Ascending aorta (tissue), 2 donors: Measurements from ENCODE around the gene TTLL7. TPM values are rescaled to one million over a fixed set of nuclear protein-coding genes. Genes with fewer than 3 reads are reported as not detected.
"Not testable (repeated sequence)": the region's sequence is repeated elsewhere in the genome, so short reads cannot be mapped to it uniquely, and the experiment has no call there.

Experiments used
- DNase-seq, 2 donors: peaks; one replicate each; pipeline ENCODE4 v3.0.0-alpha.2; 2019; ENCODE audit warnings: low spot score in 2 of 2
- H3K27ac ChIP-seq, 2 donors: fragments of 200-600 bp; sonication (generic); one replicate each; pipeline ENCODE4 v1.5.1; 2016 to 2017; ENCODE audit warnings: mild to moderate bottlenecking in 1 of 2
- H3K27me3 ChIP-seq: fragments of 200-600 bp; sonication (generic); one replicate; pipeline ENCODE4 v1.5.1; 2017
- H3K36me3 ChIP-seq, 2 donors: fragments of 200-600 bp; sonication (generic); one replicate each; pipeline ENCODE4 v1.5.1; 2016
- H3K4me1 ChIP-seq, 2 donors: fragments of 200-600 bp; sonication (generic); one replicate each; pipeline ENCODE4 v1.5.1; 2016 to 2017; ENCODE audit warnings: mild to moderate bottlenecking in 1 of 2
- H3K4me3 ChIP-seq, 2 donors: fragments of 200-600 bp; sonication (generic); one replicate each; pipeline ENCODE4 v1.5.1; 2016 to 2017; ENCODE audit warnings: mild to moderate bottlenecking in 1 of 2
- H3K9me3 ChIP-seq, 2 donors: fragments of 200-600 bp; sonication (generic); one replicate each; pipeline ENCODE4 v1.5.1; 2016
- intact Hi-C: fragments of 100-400 bp; cut with DNase I; formaldehyde crosslinking; loops from one replicate; pipeline ENCODE4 v1.15.1; 2023
- total RNA-seq: library from RNA; depleted of rRNA; stranded (reverse); fragments of >200 nt; gene quantifications from one replicate; pipeline ENCODE4 v1.1.0, GENCODE V29; 2016
- TF ChIP-seq, protein P1 (sequence below), 3 experiments: fragments of 200-600 bp in 2 of 3; fragments of 450-650 bp in 1 of 3; sonication (generic) in 2 of 3; IDR thresholded peaks; one replicate each; pipeline ENCODE4 v1.5.1; 2016 to 2019; ENCODE audit warnings: antibody characterized with exemption in 3 of 3, mild to moderate bottlenecking in 1 of 3, moderate library complexity in 1 of 3

TTLL7 gene
- total RNA-seq, 1 donor from 2014 or later, result 20.5 TPM

DNA sequence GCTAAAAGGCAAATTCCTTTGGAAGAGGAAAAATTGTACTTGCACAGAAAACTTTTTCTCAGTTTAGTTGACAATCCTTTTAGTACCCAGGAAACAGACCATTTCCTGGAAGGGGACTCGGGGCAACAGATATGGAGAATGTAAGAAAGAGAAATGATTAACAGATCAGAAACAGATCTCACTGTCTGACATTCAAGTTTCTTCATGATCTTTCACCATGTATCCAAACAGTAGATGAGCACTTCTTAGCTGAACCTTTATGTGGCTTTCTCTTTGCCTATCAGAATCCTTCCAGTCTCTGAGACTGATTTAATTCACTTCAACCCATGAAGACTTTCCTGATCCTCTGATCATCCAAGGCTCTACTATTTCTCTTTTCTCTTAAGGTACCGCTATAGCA lies 2.7 kb downstream of the TTLL7 start:
- Histone ChIP-seq H3K4me3 (peak overlapping the region in 1 of 2 donors; percentile 94), H3K9me3 (no peaks in the 10 kb centered on the region), H3K36me3 (no peaks in the 10 kb centered on the region), H3K27me3 (no peaks in the 10 kb centered on the region), H3K4me1 (peaks cover 0 to 15% of the 10 kb centered on the region in 2 donors), H3K27ac (peak overlapping the region; percentile 22 to 67)
- no peak for DNase-seq
- TF ChIP-seq, protein P1, sequence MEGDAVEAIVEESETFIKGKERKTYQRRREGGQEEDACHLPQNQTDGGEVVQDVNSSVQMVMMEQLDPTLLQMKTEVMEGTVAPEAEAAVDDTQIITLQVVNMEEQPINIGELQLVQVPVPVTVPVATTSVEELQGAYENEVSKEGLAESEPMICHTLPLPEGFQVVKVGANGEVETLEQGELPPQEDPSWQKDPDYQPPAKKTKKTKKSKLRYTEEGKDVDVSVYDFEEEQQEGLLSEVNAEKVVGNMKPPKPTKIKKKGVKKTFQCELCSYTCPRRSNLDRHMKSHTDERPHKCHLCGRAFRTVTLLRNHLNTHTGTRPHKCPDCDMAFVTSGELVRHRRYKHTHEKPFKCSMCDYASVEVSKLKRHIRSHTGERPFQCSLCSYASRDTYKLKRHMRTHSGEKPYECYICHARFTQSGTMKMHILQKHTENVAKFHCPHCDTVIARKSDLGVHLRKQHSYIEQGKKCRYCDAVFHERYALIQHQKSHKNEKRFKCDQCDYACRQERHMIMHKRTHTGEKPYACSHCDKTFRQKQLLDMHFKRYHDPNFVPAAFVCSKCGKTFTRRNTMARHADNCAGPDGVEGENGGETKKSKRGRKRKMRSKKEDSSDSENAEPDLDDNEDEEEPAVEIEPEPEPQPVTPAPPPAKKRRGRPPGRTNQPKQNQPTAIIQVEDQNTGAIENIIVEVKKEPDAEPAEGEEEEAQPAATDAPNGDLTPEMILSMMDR (IDR thresholded peaks at IDR 0.05), result no peak
- intact Hi-C loops, result loop anchor here (1.0 to 10.0 kb wide), 7 partner anchors 31 to 1281 kb away; partner anchors contain the start of genes BCL10 and CTBS

DNA sequence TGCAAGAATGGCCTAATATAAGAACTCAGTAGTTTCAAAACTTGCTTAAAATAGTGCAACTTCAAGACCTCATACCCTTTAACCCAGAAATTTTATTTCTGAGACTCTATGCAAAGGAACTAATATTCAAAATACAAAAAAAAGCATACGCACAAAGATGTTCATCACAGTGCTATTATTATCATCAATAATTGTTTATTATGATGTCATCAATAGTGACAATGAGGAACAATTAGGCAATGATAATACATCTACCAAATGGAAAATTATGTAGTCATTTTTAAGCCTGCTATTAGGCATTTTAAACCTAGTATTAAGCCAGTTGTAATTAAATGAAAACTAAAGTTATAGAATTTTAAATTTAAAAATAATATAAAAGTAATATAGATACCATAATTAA lies 3.3 kb downstream of the TTLL7 start:
- Histone ChIP-seq H3K4me1 (peaks cover 0 to 14% of the 10 kb centered on the region in 2 donors), H3K9me3 (no peaks in the 10 kb centered on the region), H3K27ac (peak overlapping the region in 1 of 2 donors; percentile 22), H3K4me3 (peak overlapping the region in 1 of 2 donors; percentile 94), H3K36me3 (no peaks in the 10 kb centered on the region), H3K27me3 (no peaks in the 10 kb centered on the region)
- no peak for DNase-seq
- intact Hi-C loops, result loop anchor here (1.0 to 10.0 kb wide), 7 partner anchors 30 to 1282 kb away; partner anchors contain the start of genes BCL10 and CTBS
- TF ChIP-seq, protein P1 (IDR thresholded peaks at IDR 0.05), result no peak

DNA sequence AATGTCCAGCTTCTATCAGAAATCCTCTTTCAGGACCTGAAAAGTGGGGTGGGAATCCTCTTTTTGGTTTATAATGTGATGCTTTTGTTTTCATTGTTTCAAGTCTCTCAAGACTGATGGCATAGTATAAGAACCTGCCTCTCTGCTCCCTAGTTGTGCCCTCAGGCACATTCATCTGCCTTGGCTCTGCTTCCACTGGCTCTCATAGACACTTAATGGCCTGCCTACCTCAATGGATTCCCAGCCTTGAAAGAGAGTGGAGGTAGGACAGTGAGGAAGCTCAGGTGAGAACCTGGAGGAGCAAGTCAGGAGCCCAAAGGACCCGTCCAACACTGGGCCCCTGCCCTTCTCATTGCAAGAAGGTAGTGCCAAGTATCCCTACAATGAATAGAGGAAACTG lies 4.8 kb downstream of the TTLL7 start:
- TF ChIP-seq, protein P1 (IDR thresholded peaks at IDR 0.05), result no peak
- H3K36me3 ChIP-seq, result no peaks in the 10 kb centered on the region
- H3K27me3 ChIP-seq, result no peaks in the 10 kb centered on the region
- H3K27ac ChIP-seq, result peak overlapping the region in 1 of 2 donors; percentile 5
- no peak overlapping the region for H3K4me3 ChIP-seq
- peaks cover 0 to 7% of the 10 kb centered on the region in 2 donors for H3K4me1 ChIP-seq
- intact Hi-C loops, result loop anchor here (10.0 kb wide), 1 partner anchor 301 kb away; no protein-coding TSS in a partner anchor
- DNase-seq, result no peak
- no peaks in the 10 kb centered on the region for H3K9me3 ChIP-seq

DNA sequence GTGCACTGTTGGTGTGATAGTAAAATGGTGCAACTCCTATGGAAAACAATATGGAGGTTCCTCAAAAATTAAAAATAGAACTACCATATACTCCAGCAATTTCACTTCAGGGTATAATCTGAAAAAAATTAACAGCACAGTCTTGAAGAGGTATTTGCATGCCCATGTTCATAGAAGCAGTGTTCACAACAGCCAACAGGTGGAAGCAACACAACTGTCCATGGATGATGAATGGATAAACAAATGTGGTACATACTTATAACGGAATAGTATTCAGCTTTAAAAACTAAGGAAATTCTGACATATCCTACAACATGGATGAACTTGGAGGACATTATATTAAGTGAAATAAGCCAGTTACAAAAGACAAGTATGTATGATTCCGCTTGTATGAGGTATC lies 8.2 kb downstream of the TTLL7 start:
- no peak for DNase-seq
- peaks cover 0 to 12% of the 10 kb centered on the region in 2 donors for H3K9me3 ChIP-seq
- TF ChIP-seq, protein P1 (IDR thresholded peaks at IDR 0.05), result no peak
- no peak overlapping the region for H3K27ac ChIP-seq
- H3K27me3 ChIP-seq, result no peaks in the 10 kb centered on the region
- H3K36me3 ChIP-seq, result no peaks in the 10 kb centered on the region
- peaks cover 0 to 7% of the 10 kb centered on the region in 2 donors for H3K4me1 ChIP-seq
- intact Hi-C loops, result loop anchor here (10.0 kb wide), 1 partner anchor 304 kb away; no protein-coding TSS in a partner anchor
- H3K4me3 ChIP-seq, result no peak overlapping the region

DNA sequence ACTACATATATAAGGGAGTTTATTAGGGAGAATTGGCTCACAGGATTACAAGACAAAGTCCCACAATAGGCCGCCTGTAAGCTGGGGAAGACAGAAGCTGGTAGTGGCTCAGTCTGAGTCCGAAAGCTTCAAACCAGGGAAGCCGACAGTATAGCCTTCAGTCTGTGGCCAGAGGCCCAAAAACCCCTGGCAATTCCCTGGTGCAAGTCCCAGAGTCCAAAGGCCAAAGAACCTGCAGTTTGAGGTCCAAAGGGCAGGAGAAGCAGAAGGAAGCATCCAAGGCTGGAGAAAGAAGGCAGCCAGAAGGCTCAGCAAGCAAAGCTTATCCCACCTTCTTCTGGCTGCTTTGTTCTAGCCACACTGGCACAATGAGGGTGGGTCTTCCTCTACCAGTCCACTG lies 13.9 kb downstream of the TTLL7 start:
- TF ChIP-seq, protein P1 (IDR thresholded peaks at IDR 0.05), result no peak
- H3K4me1 ChIP-seq, result no peaks in the 10 kb centered on the region
- no peak overlapping the region for H3K27ac ChIP-seq
- no peaks in the 10 kb centered on the region for H3K27me3 ChIP-seq
- DNase-seq, result no peak
- peaks cover 0 to 22% of the 10 kb centered on the region in 2 donors for H3K9me3 ChIP-seq
- H3K4me3 ChIP-seq, result no peak overlapping the region
- intact Hi-C loops, result no loop called here
- H3K36me3 ChIP-seq, result no peaks in the 10 kb centered on the region

DNA sequence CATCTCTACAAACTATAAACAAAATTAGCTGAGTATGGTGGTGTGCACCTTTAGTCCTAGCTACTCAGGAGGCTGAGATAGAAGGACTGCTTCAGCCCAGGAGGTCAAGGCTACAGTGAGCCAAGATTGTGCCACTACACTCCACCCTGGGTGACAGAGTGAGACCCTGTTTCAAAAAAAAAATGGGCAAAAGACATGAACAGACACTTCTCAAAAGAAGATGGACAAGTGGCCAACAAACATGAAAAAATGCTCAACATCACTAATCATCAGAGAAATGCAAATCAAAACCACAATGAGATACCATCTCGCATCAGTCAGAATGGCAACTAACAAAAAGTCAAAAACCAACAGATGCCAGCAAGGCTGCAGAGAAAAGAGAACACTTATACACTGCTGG lies 15.0 kb downstream of the TTLL7 start:
- H3K4me1 ChIP-seq, H3K4me3 ChIP-seq, intact Hi-C loops: not testable (repeated sequence)

More for the DNA sequence above, 15.0 kb downstream of the TTLL7 start:
- peaks cover 0 to 22% of the 10 kb centered on the region in 2 donors for H3K9me3 ChIP-seq
- not testable (repeated sequence) for DNase-seq, H3K36me3 ChIP-seq, H3K27me3 ChIP-seq, H3K27ac ChIP-seq
